Glomerular endothelial cell (primary cell): Measurements from ENCODE around the gene LRRC74B. TPM values are rescaled to one million over a fixed set of nuclear protein-coding genes. Genes with fewer than 3 reads are reported as not detected.
"Not testable (repeated sequence)": the region's sequence is repeated elsewhere in the genome, so short reads cannot be mapped to it uniquely, and the experiment has no call there.

Experiments
- DNase-seq: peaks from one replicate; pipeline ENCODE4 v3.0.0-alpha.2; 2011; ENCODE audit warnings: low read depth, low spot score; ENCODE audit errors: extremely low read depth
- total RNA-seq: library from RNA; depleted of rRNA; stranded (reverse); fragments of >200 nt; gene quantifications from 2 replicates; pipeline ENCODE4 v1.2.3, GENCODE V29; 2015

Gene LRRC74B
- total RNA-seq, 1 donor from 2014 or later, result not detected

DNA sequence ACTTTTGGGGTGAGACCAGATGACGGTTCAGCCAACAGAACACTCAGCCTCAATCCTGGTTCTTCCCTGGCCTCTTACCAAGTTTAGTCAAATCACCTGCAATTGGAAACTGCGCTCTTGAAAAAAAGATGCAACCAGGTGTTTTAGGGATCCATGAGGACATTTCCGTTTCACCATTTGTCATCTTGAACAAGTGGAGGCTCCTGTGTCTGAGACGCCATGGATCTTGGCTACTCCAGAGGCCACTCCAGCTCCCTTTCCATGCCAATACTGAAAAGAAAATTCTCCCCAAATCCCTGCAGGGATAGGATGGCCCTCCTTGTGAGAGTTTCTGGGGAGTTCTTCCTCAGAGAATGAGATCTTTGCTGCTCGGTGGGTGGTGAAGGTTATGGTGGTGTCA, 27.7 kb downstream of the LRRC74B start:
- no peak for DNase-seq

DNA sequence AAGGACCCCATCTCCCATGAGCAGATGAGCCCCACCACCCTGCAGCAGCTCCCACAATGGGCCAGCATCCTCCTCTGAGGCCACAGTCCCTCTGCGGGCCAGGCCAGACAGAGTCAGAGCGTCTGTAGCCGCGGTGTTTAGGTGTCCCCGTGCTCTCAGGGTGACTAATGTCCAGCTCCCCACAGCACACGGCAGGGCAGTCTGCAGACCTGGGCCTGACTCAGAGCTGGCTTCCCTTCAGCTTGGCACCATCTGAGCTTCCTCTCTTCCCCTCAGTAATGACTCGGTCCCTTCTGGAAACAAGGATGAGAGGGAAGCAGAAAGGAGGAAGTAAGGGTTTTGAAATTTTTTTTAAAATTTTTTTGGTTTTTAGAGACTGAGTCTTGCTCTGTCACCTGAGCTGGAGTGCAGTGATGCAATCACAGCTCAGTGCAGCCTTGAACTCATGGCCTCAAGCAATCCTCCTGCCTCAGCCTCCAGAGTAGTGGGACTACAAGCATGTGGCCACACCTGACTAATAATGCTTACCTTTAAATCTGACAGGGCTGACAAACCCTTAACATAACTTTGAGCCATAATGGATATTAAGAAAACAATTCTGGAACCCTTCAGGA, 28.5 kb downstream of the LRRC74B start:
- no peak for DNase-seq

DNA sequence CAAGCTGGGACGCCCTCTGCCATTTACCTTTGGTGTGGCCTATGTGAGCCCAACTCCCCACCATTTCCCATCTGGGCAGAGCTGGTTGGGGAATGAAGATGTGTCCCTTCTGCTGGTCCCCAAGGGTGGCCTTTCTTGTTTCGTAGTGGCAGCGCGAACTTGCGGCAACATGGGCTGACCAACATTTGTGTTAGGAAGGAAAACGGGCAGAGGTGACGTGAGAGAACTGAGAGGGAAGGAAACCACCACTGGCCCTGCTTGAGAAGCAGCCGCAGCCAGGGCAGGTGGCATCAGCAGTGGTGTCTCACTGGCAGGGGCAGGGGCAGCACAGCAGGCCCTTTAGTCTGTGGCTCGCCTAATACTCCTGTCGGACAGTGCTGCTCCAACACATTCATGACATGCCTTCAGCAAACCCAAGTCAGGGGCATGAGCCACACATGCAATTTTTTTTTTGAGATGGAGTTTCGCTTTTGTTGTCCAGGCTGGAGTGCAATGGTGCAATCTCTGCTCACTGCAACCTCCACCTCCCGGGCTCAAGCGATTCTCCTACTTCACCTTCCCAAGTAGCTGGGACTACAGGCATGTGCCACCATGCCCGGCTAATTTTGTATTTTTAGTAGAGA, 29.9 kb downstream of the LRRC74B start:
- DNase-seq, result no peak

DNA sequence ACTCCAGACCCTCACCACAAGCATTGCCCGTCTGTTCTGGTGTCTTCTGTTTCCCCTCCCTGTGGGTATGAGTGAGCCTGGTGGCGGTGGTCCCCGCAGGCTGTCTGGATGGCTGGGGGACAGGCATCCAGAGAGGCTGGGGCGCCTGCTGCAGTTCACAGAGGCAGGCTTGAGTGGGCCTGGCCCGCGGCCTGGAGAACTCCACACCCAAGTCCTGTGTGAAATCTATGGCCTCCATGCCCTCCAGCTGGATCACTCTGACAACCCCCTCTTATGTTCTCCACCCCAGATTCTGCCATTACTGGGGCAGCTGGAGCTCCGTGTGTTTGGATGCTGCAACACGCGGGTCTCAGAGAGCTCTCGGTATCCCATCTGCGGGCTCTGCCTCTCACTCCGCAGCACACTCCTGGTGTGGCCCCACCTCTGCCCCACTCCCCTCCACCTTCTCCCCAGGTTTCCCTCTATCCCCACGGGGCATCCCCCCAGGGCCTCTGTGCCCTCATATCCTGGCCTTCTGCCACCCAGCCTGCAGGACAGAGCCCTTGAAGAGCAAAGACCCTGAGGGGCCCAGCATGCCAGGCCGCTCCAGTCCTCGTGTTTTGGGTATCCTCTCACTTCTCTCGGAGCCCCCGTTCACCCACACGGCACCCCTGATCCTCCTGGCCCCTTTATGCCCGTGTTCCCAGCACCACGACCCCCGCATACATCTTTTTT, 31.3 kb downstream of the LRRC74B start:
- DNase-seq, result no peak

DNA sequence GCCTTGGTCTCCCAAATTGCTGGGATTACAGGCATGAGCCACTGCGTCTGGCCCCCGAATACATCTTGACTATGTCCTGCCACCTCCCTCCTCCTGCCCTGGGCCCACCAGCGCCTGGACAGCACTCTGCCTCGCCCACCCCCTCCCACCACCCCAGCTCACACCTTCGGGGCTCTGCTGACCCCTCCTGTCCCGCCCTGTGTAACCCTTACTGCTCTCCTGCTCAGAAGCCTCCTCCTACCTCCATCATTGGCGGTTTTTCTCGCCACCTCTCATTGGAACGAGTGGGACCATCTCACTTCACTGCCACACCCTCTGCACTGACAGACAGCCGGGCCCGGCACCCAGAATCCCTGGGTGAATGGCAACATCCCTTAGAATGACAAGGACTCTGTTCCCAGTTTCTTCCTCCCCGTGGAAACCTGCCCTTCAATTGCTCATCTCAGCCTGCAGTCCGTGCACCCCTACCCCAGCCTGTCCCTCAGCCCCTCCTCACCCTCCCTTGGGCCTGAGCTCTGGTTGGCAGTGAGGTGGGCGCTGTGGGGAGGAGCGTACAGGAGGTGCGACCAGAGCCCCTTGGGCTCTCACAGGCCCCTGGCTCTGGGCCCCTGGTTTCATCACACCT, 32.2 kb downstream of the LRRC74B start:
- DNase-seq, result no peak

DNA sequence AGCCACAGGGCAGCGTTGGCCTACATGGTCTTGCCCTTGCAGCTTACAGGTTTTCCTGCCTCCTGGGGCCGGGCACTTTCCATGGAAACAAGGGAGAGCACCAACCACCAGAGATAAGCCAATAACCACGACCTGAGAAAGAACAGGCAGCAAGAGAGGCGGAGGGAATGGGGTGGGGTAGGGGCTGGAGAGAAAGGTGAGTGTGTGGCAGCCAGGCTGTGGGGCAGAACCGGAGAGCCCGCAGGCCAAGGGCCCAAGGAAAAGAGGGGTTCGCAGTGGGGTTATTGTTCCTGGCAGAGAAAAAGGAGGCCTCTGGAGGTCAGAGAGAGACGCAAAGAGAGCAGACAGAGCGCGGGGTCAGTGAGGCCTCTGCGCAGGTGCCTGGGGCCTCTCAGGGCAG, 33.2 kb downstream of the LRRC74B start:
- DNase-seq, result no peak

DNA sequence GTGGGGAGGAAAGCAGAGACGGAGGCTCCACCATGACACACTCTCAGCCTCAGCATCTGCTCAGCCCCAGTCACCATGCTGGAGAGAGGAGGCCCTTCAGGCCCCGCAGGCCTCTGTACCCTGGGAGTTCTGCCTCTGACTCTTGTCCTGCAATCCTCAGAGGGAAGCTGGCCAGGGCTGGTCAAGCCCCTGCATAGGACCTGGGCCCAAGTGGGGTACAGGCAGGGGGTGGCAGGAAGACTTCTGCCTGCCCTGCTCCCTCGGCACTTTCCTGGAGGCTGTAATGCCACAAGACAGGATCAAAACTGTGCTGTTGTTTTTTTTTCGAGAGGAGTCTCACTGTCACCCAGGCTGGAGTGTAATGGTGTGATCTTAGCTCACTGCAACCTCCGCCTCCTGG, 33.7 kb downstream of the LRRC74B start:
- DNase-seq, result no peak

DNA sequence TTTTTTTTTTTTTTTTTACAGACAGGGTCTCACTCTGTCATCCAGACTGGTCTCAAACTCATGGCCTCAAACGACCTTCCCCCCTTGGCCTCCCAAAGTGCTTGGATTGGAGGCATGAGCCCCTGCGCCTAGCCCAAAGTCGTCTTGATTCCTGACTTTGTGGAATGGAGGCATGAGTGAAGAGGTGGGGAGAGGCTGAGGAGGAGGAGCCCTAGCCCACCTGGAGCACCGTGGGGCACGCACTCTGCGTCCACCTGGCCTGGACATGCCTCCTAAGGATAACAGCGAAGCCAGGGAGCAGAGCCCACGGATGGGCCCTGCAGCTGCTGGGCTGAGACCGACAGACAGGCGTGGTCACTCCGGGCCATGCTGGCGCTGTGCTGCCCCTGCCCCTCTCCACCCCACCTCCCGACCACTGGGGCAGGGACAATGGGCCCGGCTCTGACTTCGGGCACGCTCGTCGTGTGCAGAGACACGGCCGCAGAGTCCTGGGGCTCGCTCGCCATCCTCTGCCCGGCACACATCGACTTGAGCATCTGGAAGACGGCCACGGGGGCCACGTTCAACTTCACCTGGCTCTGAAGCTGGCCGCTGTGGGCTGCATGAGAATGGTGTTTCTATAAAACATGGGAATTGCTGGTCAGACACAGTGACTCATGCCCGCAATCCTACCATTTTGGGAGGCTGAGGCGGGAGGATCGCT, 34.8 kb downstream of the LRRC74B start:
- no peak for DNase-seq

DNA sequence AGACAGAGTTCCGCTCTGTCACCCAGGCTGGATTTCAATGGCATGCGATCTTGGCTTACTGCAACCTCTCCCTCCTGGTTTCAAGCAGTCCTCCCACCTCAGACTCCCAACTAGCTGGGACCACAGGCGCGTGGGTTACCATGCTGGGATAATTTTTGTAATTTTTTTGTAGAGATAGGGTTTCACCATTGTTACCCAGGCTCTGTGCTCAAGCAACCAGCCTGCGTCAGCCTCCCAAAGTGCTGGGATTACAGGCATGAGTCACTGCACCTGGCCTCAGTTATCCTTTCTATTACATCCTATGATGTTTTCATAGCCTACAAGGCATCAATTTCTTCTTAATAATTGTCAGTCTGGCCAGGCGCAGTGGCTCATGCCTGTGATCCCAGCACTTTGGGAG, 36.5 kb downstream of the LRRC74B start:
- DNase-seq, result no peak

DNA sequence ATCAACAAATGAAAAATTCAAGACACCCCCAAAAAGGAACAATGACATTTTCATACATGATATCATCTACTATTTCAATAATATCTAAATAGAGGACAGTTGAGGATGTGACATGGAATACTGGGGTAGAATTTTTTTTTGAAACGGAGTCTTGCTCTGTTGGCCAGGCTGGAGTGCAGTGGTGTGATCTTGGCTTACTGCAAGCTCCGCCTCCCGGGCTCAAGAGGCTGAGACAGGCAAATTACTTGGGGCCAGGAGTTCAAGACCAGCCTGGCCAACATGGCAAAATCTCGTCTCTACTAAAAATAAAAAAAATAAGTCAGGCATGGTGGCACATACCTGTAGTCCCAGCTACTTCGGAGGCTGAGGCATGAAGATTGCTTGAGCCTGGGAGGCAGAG, 41.4 kb downstream of the LRRC74B start:
- no peak for DNase-seq

DNA sequence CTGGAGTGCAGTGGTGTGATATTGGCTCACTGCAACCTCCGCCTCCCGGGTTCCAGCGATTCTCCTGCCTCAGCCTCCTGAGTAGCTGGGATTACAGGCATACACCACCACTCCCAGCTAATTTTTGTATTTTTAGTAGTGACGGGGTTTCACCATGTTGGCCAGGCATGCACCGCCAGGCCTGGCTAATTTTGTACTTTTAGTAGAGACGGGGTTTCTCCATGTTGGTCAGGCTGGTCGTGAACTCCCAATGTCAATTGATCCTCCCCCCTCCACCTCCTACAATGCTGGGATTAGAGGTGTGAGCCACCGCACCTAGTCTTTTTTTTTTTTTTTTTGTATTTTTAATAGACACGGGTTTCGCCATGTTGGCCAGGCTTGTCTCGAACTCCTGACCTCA, 42.2 kb downstream of the LRRC74B start:
- not testable (repeated sequence) for DNase-seq

DNA sequence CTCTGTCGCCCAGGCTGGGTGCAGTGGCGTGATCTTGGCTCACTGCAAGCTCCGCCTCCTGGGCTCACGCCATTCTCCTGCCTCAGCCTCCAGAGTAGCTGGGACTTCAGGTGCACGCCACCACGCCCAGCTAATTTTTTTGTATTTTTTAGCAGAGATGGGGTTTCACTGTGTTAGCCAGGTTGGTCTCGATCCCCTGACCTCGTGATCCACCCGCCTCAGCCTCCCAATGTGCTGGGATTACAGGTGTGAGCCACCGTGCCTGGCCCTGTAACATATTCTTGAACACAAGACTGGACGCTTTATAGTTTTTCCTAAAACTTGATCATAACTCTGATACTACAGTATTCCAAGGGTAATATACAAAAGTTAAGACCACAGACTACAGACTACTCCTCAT, 45.5 kb downstream of the LRRC74B start:
- not testable (repeated sequence) for DNase-seq

DNA sequence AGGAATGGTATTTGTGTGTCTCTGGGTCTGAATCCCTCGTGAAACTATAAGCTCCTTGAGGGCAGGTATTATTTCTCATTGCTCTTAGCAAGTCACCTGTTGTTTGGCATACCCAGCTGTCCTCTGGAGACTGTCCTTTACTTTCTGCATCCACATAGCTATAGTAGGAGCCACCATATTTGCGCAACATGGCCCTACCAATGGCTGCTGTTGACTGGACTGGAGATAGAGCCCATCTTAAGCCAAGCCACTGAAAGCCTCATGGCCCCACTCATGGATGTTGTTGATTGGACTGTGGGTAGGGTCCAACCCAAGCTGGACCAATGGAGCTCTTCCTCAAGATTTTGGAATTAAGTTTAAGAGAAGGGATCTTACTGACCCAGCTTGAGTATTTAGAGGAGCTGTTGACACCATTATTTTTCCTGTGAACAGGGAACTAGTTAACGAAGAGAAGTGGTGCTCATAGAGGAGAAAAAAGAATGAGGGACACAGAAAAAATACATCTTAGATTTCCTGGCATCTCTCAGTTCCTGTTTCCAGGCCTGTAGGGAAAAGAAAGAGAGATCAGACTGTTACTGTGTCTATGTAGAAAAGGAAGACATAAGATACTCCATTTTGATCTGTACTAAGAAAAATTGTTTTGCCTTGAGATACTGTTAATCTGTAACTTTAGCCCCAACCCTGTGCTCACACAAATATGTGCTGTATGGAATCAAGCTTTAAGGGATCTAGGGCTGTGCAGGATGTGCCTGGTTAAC, 47.2 kb downstream of the LRRC74B start:
- no peak for DNase-seq

DNA sequence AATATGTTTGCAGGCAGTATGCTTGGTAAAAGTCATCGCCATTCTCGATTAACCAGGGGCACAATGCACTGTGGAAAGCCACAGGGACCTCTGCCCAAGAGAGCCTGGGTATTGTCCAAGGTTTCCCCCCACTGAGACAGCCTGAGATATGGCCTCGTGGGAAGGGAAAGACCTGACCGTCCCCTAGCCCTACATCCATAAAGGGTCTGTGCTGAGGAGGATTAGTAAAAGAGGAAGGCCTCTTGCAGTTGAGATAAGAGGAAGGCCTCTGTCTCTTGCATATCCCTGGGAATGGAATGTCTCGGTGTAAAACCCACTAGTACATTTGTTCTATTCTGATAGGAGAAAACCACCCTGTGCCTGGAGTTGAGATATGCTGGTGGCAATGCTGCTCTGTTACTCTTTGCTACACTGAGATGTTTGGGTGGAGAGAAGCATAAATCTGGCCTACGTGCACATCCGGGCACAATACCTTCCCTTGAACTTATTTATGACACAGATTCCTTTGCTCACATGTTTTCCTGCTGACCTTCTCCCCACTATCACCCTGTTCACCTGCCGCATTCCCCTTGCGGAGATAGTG, 47.9 kb downstream of the LRRC74B start:
- not testable (repeated sequence) for DNase-seq

DNA sequence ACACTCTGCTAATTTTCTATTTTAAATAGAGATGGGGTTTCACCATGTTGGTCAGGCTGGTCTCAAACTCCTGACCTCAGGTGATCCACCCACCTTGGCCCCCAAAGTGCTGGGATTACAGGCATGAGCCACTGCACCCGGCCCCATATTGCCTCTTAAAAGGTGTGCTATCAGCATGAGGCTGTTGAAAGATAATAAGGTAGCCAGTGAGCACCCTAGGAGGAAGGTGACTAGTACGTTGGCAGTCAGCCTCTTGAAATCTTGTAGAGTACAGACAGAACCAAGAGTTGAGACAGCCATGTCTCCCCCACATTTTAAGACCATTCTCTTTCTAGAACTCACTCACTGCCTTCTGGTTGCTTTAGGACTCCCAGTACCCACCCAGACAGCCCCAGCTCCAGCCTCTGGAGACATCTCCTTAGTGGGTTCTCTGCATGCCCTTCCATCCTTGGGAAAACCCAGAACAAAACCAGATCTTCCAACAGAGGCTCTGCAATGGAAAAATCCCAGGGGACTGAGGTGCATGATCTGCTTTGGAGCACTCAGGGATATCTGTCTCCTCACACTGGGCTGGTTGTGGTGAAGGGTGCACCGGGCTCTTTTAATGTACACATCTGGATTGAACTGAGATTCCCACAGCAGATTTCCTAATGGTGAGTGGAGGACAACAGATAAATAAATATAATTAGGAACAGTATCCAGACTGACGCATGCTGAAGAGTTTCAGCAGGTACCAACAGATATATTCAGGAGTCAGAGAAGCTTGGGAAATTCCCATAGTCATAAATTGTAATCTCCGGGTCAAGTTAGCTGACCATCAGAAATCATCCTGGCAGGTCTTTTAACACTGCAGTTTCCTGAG, 49.4 kb downstream of the LRRC74B start:
- DNase-seq, result no peak

DNA sequence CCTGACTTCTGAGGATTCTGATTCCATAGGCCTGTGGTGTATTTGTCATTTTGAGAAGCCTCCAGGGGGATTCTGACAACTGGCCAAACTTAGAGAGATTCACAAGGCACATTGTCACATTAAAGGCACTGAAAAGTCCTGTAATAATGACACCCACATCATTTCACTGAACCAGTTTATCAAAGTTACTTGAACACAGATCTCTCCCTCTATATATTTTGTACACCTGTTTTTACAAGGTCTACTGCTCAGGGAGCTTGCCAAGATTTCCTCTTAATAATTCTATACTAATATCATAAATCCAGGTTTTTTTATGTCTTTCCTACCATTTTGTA, 50.0 kb downstream of the LRRC74B start:
- no peak for DNase-seq

DNA sequence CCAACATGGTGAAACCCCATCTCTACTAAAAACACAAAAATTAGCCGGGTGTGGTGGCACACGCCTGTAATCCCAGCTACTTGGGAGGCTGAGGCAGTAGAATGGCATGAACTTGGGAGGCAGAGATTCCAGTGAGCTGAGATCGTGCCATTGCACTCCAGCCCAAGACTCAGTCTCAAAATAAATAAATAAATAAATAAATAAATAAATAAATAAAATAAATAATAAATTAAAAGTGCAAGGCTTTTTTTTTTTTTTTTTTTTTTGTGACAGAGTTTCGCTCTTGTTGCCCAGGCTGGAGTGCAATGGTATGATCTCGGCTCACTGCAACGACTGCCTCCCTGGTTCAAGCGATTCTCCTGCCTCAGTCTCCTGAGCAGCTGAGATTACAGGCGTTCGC, 51.1 kb downstream of the LRRC74B start:
- not testable (repeated sequence) for DNase-seq

DNA sequence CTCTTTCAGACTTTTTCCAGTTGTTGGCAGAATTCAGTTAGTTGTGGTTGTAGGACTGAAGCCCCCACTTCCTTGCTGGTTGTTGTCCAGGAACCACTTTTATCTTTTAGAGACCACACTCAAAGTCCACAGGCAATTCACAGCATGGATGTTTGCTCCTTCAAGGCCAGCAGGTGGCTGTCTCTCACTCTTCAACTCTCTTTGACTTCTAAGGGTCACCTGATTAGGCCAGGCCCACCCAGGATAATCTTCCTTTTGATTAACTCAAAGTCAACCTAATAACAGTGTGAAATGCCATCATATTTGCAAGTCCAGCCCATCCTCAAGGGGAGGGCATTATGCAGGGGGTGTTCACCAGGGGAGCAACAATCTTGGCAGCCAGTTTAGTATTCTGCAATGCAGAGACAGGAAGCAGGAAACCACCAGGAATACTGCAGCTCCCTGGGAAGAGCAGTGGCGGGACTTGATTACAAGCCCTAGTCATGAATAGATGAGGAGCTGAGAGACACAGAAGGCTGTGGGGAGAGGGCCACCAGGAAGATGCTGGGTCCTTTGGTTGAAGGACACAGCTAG, 52.4 kb downstream of the LRRC74B start:
- no peak for DNase-seq

DNA sequence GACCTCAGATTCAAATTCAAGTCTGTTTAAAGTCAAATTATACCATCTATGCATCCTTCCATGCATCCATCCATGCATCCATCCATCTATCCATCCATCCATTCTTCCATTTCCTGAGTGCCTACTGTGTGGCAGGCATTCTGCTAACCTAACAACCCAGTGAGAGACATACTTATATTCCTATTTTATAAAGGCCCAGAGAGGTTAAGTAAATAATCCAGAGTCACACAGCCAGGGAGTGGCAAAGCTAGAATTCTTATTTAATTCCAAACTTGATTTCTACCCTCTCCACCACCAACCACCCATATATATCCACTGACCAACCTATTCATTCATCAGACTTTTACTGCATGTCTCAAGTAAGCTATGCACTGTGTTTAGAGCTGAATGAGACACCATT, 53.8 kb downstream of the LRRC74B start:
- no peak for DNase-seq
